HepG2 (cell line): ENCODE data around the gene ADM. TPM values are rescaled to one million over a fixed set of nuclear protein-coding genes. Genes with fewer than 3 reads are reported as not detected.

Experiments used
- AGO1 ChIP-seq: fragments of 200-400 bp; formaldehyde crosslinking; IDR thresholded peaks from 2 replicates; pipeline ENCODE4 v1.6.1; 2017; ENCODE audit warnings: mild to moderate bottlenecking, low read depth, low read length, moderate library complexity; ENCODE audit not compliant: poor library complexity, severe bottlenecking
- HDAC1 ChIP-seq: sonication (generic); formaldehyde crosslinking; IDR thresholded peaks from 2 replicates; pipeline ENCODE4 v1.5.1; 2020; ENCODE audit warnings: mild to moderate bottlenecking, missing genetic modification reagents
- JUN ChIP-seq: sonication (generic); formaldehyde crosslinking; IDR thresholded peaks from 2 replicates; pipeline ENCODE4 v1.4.0; 2020; ENCODE audit warnings: mild to moderate bottlenecking, missing genetic modification reagents
- KDM5B ChIP-seq: sonication (generic); formaldehyde crosslinking; IDR thresholded peaks from 2 replicates; pipeline ENCODE4 v1.4.0; 2020; ENCODE audit warnings: missing genetic modification reagents, mild to moderate bottlenecking, borderline replicate concordance
- MATR3 ChIP-seq: sonication (generic); formaldehyde crosslinking; IDR thresholded peaks from 2 replicates; pipeline ENCODE4 v1.4.0; 2020; ENCODE audit warnings: missing genetic modification reagents
- MIER2 ChIP-seq: IDR thresholded peaks from 2 replicates; pipeline ENCODE4 v1.6.1; 2016; ENCODE audit warnings: missing biosample characterization, missing genetic modification reagents
- POGZ ChIP-seq: sonication (generic); formaldehyde crosslinking; IDR thresholded peaks from 2 replicates; pipeline ENCODE4 v1.4.0; 2020; ENCODE audit warnings: mild to moderate bottlenecking, missing genetic modification reagents
- SIN3A ChIP-seq: IDR thresholded peaks from 2 replicates; pipeline ENCODE4 v1.6.1; 2011; ENCODE audit warnings: low read depth, mild to moderate bottlenecking, control low read depth, low read length, borderline replicate concordance
- SNAPC2 ChIP-seq: sonication (generic); formaldehyde crosslinking; IDR thresholded peaks from 2 replicates; pipeline ENCODE4 v1.8.1; 2022; ENCODE audit warnings: mild to moderate bottlenecking, missing genetic modification reagents
- ZFX ChIP-seq: sonication (generic); formaldehyde crosslinking; IDR thresholded peaks from 2 replicates; pipeline ENCODE4 v1.4.0; 2020; ENCODE audit warnings: mild to moderate bottlenecking, low read depth, missing genetic modification reagents, moderate library complexity
- ZNF224 ChIP-seq: sonication (generic); formaldehyde crosslinking; IDR thresholded peaks from 2 replicates; pipeline ENCODE4 v1.5.0; 2020; ENCODE audit warnings: mild to moderate bottlenecking, missing genetic modification reagents
- ZNF33B ChIP-seq: sonication (generic); formaldehyde crosslinking; IDR thresholded peaks from 2 replicates; pipeline ENCODE4 v1.5.1; 2020; ENCODE audit warnings: mild to moderate bottlenecking, missing genetic modification reagents
- ZNF569 ChIP-seq: sonication (generic); formaldehyde crosslinking; IDR thresholded peaks from 2 replicates; pipeline ENCODE4 v1.5.0; 2020; ENCODE audit warnings: mild to moderate bottlenecking, missing genetic modification reagents, moderate library complexity, borderline replicate concordance
- polyA plus RNA-seq, 8 experiments: library from polyadenylated mRNA; depleted of rRNA in 3 of 8; stranded (reverse) in 7 of 8; unstranded in 1 of 8; fragments of >200 nt; fragmentation: Illumina TruSeq in 4 of 8; extraction: Trizol in 4 of 8; gene quantifications; 2 replicates each; pipeline versions ENCODE4 v1.2.1 to v1.2.3, GENCODE V29; 2011 to 2016; ENCODE audit warnings: low read depth in 4 of 8, missing spikeins in 1 of 8, mixed read lengths in 1 of 8; ENCODE audit not compliant: insufficient read depth in 1 of 8
- total RNA-seq, 5 experiments: library from RNA; depleted of rRNA; stranded (reverse); fragments of >200 nt; fragmentation: Illumina TruSeq; extraction: Trizol; gene quantifications; 2 replicates each; pipeline ENCODE4 v1.2.3, GENCODE V29; 2016; ENCODE audit warnings: low read depth in 1 of 5
- TF ChIP-seq, protein P1 (sequence below): sonication (generic); formaldehyde crosslinking; IDR thresholded peaks from 2 replicates; pipeline ENCODE4 v1.5.1; 2020; ENCODE audit warnings: missing genetic modification reagents, mild to moderate bottlenecking, borderline replicate concordance
- TF ChIP-seq, protein P2 (sequence below): sonication (generic); IDR thresholded peaks from 2 replicates; pipeline ENCODE4 v1.6.1; 2016; ENCODE audit warnings: low read depth, borderline replicate concordance
- TF ChIP-seq, protein P3 (sequence below): sonication (generic); formaldehyde crosslinking; IDR thresholded peaks from 2 replicates; pipeline ENCODE4 v1.4.0; 2020; ENCODE audit warnings: mild to moderate bottlenecking, missing genetic modification reagents
- TF ChIP-seq, protein P4 (sequence below): sonication (generic); formaldehyde crosslinking; IDR thresholded peaks from 2 replicates; pipeline ENCODE4 v1.4.0; 2020; ENCODE audit warnings: missing genetic modification reagents, mild to moderate bottlenecking, borderline replicate concordance
- TF ChIP-seq, protein P5 (sequence below): sonication (generic); formaldehyde crosslinking; IDR thresholded peaks from 2 replicates; pipeline ENCODE4 v1.8.1; 2023; ENCODE audit warnings: mild to moderate bottlenecking, missing genetic modification reagents

The ADM gene
- total and polyA plus RNA-seq, 2 of the 13 experiments (the other 11 are each of a cell fraction or from before 2014, with no cell fraction given) = 10.7 to 26.1 TPM

DNA sequence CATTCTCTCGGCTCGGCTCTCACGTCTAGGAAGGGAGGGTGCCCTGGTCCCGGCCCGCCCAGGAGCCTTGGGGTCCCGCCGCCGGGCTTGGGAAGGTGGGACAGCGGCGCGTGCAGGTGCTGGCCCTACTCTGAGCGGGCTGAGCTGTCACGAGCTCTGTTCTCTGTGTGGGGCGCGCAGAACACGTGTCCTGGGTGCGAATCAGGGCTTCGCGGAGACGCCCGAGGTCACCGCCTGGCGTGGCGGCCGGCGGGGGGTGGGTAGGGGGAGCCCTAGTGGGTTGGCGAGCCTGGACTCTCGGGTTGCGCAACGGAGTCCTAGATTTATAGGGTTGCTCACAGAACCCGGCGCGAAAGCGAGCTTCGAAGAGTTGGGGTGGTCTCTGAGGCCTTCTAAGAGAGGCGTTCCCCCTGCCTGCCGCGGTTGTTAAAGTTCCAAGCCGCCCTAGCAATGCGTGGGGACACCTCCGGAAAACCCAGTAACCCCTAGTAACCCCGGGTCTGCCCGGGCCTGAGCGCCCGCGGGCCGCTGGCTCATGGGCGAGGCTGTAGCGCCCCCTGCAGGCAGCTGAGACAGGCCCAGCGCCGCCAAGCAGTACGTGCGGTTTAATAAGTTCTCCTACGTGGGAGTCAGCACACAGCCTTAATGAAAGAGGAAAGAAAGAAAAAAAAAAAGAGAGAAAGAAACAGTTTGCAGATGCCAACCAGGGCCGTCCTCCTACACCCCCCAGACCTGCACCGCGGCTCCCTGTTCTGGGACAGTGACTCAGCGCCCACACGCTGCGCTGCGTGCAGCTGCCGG is 2.7 kb downstream of the ADM start (continued):
- no peak for TF ChIP-seq MATR3 (CRISPR knock-in tag)
- peak; percentile 63; the same call in 1 of the 2 replicates for TF ChIP-seq KDM5B (CRISPR knock-in tag)
- TF ChIP-seq, protein P1, sequence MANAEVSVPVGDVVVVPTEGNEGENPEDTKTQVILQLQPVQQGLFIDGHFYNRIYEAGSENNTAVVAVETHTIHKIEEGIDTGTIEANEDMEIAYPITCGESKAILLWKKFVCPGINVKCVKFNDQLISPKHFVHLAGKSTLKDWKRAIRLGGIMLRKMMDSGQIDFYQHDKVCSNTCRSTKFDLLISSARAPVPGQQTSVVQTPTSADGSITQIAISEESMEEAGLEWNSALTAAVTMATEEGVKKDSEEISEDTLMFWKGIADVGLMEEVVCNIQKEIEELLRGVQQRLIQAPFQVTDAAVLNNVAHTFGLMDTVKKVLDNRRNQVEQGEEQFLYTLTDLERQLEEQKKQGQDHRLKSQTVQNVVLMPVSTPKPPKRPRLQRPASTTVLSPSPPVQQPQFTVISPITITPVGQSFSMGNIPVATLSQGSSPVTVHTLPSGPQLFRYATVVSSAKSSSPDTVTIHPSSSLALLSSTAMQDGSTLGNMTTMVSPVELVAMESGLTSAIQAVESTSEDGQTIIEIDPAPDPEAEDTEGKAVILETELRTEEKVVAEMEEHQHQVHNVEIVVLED = peak; percentile 61; the same call in 1 of the 2 replicates
- TF ChIP-seq, protein P2, sequence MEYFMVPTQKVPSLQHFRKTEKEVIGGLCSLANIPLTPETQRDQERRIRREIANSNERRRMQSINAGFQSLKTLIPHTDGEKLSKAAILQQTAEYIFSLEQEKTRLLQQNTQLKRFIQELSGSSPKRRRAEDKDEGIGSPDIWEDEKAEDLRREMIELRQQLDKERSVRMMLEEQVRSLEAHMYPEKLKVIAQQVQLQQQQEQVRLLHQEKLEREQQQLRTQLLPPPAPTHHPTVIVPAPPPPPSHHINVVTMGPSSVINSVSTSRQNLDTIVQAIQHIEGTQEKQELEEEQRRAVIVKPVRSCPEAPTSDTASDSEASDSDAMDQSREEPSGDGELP = peak; percentile 55; the same call in 1 of the 2 replicates
- TF ChIP-seq, protein P3, sequence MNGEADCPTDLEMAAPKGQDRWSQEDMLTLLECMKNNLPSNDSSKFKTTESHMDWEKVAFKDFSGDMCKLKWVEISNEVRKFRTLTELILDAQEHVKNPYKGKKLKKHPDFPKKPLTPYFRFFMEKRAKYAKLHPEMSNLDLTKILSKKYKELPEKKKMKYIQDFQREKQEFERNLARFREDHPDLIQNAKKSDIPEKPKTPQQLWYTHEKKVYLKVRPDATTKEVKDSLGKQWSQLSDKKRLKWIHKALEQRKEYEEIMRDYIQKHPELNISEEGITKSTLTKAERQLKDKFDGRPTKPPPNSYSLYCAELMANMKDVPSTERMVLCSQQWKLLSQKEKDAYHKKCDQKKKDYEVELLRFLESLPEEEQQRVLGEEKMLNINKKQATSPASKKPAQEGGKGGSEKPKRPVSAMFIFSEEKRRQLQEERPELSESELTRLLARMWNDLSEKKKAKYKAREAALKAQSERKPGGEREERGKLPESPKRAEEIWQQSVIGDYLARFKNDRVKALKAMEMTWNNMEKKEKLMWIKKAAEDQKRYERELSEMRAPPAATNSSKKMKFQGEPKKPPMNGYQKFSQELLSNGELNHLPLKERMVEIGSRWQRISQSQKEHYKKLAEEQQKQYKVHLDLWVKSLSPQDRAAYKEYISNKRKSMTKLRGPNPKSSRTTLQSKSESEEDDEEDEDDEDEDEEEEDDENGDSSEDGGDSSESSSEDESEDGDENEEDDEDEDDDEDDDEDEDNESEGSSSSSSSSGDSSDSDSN (CRISPR knock-in tag) = peak; percentile 88
- peak; percentile 98 for TF ChIP-seq AGO1
- peak; percentile 72 for TF ChIP-seq ZFX (CRISPR knock-in tag)
- TF ChIP-seq JUN (CRISPR knock-in tag) = peak; percentile 65; the same call in 1 of the 2 replicates
- no peak for TF ChIP-seq SNAPC2 (CRISPR knock-in tag)
- TF ChIP-seq, protein P4, sequence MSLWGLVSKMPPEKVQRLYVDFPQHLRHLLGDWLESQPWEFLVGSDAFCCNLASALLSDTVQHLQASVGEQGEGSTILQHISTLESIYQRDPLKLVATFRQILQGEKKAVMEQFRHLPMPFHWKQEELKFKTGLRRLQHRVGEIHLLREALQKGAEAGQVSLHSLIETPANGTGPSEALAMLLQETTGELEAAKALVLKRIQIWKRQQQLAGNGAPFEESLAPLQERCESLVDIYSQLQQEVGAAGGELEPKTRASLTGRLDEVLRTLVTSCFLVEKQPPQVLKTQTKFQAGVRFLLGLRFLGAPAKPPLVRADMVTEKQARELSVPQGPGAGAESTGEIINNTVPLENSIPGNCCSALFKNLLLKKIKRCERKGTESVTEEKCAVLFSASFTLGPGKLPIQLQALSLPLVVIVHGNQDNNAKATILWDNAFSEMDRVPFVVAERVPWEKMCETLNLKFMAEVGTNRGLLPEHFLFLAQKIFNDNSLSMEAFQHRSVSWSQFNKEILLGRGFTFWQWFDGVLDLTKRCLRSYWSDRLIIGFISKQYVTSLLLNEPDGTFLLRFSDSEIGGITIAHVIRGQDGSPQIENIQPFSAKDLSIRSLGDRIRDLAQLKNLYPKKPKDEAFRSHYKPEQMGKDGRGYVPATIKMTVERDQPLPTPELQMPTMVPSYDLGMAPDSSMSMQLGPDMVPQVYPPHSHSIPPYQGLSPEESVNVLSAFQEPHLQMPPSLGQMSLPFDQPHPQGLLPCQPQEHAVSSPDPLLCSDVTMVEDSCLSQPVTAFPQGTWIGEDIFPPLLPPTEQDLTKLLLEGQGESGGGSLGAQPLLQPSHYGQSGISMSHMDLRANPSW = no peak
- TF ChIP-seq HDAC1 (CRISPR knock-in tag) = peak; percentile 75
- TF ChIP-seq POGZ = peak; percentile 57
- no peak for TF ChIP-seq ZNF569 (CRISPR knock-in tag)
- no peak for TF ChIP-seq MIER2 (CRISPR knock-in tag)
- TF ChIP-seq SIN3A = peak; percentile 44; the same call in 1 of the 2 replicates
- no peak for TF ChIP-seq ZNF33B (CRISPR knock-in tag)
- TF ChIP-seq, protein P5, sequence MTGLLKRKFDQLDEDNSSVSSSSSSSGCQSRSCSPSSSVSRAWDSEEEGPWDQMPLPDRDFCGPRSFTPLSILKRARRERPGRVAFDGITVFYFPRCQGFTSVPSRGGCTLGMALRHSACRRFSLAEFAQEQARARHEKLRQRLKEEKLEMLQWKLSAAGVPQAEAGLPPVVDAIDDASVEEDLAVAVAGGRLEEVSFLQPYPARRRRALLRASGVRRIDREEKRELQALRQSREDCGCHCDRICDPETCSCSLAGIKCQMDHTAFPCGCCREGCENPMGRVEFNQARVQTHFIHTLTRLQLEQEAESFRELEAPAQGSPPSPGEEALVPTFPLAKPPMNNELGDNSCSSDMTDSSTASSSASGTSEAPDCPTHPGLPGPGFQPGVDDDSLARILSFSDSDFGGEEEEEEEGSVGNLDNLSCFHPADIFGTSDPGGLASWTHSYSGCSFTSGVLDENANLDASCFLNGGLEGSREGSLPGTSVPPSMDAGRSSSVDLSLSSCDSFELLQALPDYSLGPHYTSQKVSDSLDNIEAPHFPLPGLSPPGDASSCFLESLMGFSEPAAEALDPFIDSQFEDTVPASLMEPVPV (CRISPR knock-in tag) = peak; percentile 60; the same call in 1 of the 2 replicates
- TF ChIP-seq ZNF224 (CRISPR knock-in tag) = no peak
